GM21367 (cell line): ENCODE data around the gene CRNKL1.
"Not testable (repeated sequence)": the region's sequence is repeated elsewhere in the genome, so short reads cannot be mapped to it uniquely, and the experiment has no call there.

Experiments
- ATAC-seq: cut with Tn5 transposase; IDR thresholded peaks from one replicate; pipeline ENCODE4 v1.9.1; 2021; ENCODE audit not compliant: unreplicated experiment

CRNKL1 gene

GRCh38 chr20:20010639-20011500 is 41.4 kb downstream of the CRNKL1 start:
- ATAC-seq, result no peak

- ATAC-seq, result no peak
Observed at GRCh38 chr20:20009784-20010253, 42.4 kb downstream of the CRNKL1 start.

GRCh38 chr20:20005342-20005741 is 46.9 kb downstream of the CRNKL1 start:
- ATAC-seq, result no peak

GRCh38 chr20:20003955-20004322 is 48.3 kb downstream of the CRNKL1 start:
- not testable (repeated sequence) for ATAC-seq

GRCh38 chr20:20003031-20003954 is 49.0 kb downstream of the CRNKL1 start:
- ATAC-seq, result no peak

- ATAC-seq, result no peak
Observed at GRCh38 chr20:20002101-20002998, 49.9 kb downstream of the CRNKL1 start.

GRCh38 chr20:20000211-20000968 is 51.9 kb downstream of the CRNKL1 start:
- no peak for ATAC-seq

- no peak for ATAC-seq
Observed at GRCh38 chr20:19998990-19999705, 53.1 kb downstream of the CRNKL1 start.

GRCh38 chr20:19996917-19997316 is 55.3 kb downstream of the CRNKL1 start:
- ATAC-seq, result no peak

- ATAC-seq, result no peak
Observed at GRCh38 chr20:19996222-19996621, 56.0 kb downstream of the CRNKL1 start.

GRCh38 chr20:19995220-19995863 is 56.9 kb downstream of the CRNKL1 start:
- no peak for ATAC-seq

GRCh38 chr20:19993958-19994669 is 58.2 kb downstream of the CRNKL1 start:
- ATAC-seq, result no peak

- no peak for ATAC-seq
Observed at GRCh38 chr20:19992996-19993908, 59.0 kb downstream of the CRNKL1 start.

- ATAC-seq, result no peak
Observed at GRCh38 chr20:19991854-19992253, 60.4 kb downstream of the CRNKL1 start.

GRCh38 chr20:19991308-19991707 is 61.0 kb downstream of the CRNKL1 start:
- ATAC-seq, result no peak

GRCh38 chr20:19990850-19991249 is 61.4 kb downstream of the CRNKL1 start:
- ATAC-seq, result no peak

- ATAC-seq, result no peak
Observed at GRCh38 chr20:19987046-19987445, 65.2 kb downstream of the CRNKL1 start.
